ENCODE data around the gene MAFG.
A peak's percentile ranks its signal among the peaks of the same experiment; 100 is the strongest.

MAFG gene

DNA sequence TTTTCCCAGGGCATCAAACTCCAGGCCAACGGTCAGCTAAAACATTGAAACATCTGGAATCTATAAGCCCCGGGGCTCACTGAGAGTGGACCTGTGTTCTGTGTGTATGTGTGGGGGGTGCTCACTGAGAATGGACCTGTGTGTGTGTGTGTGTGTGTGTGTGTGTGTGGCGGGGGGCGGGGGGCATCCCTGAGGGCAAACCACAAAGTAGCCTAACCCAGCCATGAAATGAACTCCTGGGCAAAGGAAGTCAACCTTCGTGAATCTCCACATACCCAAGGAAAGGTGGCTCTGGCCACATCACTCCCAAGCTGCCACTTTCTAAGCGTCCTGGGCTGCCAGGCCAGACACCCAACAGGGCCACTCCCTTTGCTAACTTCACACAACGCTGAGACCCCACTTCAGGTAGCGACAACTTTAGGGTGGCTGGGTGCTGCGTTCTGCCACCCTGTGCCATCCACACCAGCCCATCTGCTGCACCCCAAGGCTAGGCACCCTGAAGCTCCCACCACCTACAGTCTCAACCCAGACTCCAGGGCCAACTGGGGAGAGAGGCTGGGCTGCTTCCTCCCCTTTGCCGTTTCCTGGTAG lies 1.6 kb downstream of the MAFG start (continued):
- TF ChIP-seq, protein P1, sequence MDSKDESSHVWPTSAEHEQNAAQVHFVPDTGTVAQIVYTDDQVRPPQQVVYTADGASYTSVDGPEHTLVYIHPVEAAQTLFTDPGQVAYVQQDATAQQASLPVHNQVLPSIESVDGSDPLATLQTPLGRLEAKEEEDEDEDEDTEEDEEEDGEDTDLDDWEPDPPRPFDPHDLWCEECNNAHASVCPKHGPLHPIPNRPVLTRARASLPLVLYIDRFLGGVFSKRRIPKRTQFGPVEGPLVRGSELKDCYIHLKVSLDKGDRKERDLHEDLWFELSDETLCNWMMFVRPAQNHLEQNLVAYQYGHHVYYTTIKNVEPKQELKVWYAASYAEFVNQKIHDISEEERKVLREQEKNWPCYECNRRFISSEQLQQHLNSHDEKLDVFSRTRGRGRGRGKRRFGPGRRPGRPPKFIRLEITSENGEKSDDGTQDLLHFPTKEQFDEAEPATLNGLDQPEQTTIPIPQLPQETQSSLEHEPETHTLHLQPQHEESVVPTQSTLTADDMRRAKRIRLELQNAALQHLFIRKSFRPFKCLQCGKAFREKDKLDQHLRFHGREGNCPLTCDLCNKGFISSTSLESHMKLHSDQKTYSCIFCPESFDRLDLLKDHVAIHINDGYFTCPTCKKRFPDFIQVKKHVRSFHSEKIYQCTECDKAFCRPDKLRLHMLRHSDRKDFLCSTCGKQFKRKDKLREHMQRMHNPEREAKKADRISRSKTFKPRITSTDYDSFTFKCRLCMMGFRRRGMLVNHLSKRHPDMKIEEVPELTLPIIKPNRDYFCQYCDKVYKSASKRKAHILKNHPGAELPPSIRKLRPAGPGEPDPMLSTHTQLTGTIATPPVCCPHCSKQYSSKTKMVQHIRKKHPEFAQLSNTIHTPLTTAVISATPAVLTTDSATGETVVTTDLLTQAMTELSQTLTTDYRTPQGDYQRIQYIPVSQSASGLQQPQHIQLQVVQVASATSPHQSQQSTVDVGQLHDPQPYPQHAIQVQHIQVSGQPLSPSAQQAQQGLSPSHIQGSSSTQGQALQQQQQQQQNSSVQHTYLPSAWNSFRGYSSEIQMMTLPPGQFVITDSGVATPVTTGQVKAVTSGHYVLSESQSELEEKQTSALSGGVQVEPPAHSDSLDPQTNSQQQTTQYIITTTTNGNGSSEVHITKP (tag by site-specific recombination; IDR thresholded peaks at IDR 0.05), result no peak
- TF ChIP-seq GFI1B (tag by site-specific recombination; IDR thresholded peaks at IDR 0.05) (no peak), ZNF654 (tag by site-specific recombination; IDR thresholded peaks at IDR 0.05; ENCODE audit: low read depth) (no peak), ZNF830 (tag by site-specific recombination; IDR thresholded peaks at IDR 0.05; ENCODE audit: low read depth) (no peak), ZNF626 (tag by site-specific recombination; IDR thresholded peaks at IDR 0.05) (no peak), HOXC10 (CRISPR knock-in tag; IDR thresholded peaks at IDR 0.05) (no peak), ZNF664 (tag by site-specific recombination; IDR thresholded peaks at IDR 0.05) (no peak), ZNF530 (tag by site-specific recombination; IDR thresholded peaks at IDR 0.05; ENCODE audit: low read depth) (no peak), ZNF37A (tag by site-specific recombination; IDR thresholded peaks at IDR 0.05) (no peak)
- TF ChIP-seq, protein P2, sequence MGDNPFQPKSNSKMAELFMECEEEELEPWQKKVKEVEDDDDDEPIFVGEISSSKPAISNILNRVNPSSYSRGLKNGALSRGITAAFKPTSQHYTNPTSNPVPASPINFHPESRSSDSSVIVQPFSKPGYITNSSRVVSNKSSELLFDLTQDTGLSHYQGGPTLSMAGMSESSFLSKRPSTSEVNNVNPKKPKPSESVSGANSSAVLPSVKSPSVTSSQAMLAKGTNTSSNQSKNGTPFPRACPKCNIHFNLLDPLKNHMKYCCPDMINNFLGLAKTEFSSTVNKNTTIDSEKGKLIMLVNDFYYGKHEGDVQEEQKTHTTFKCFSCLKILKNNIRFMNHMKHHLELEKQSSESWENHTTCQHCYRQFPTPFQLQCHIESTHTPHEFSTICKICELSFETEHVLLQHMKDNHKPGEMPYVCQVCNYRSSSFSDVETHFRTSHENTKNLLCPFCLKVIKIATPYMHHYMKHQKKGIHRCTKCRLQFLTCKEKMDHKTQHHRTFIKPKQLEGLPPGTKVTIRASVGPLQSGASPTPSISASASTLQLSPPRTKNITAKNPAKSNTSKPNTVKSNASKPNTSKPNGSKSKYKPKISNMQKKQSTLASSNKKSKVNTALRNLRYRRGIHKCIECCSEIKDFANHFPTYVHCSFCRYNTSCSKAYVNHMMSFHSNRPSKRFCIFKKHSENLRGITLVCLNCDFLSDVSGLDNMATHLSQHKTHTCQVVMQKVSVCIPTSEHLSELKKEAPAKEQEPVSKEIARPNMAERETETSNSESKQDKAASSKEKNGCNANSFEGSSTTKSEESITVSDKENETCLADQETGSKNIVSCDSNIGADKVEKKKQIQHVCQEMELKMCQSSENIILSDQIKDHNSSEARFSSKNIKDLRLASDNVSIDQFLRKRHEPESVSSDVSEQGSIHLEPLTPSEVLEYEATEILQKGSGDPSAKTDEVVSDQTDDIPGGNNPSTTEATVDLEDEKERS (tag by site-specific recombination; IDR thresholded peaks at IDR 0.05), result no peak
- TF ChIP-seq, protein P3, sequence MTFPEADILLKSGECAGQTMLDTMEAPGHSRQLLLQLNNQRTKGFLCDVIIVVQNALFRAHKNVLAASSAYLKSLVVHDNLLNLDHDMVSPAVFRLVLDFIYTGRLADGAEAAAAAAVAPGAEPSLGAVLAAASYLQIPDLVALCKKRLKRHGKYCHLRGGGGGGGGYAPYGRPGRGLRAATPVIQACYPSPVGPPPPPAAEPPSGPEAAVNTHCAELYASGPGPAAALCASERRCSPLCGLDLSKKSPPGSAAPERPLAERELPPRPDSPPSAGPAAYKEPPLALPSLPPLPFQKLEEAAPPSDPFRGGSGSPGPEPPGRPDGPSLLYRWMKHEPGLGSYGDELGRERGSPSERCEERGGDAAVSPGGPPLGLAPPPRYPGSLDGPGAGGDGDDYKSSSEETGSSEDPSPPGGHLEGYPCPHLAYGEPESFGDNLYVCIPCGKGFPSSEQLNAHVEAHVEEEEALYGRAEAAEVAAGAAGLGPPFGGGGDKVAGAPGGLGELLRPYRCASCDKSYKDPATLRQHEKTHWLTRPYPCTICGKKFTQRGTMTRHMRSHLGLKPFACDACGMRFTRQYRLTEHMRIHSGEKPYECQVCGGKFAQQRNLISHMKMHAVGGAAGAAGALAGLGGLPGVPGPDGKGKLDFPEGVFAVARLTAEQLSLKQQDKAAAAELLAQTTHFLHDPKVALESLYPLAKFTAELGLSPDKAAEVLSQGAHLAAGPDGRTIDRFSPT (tag by site-specific recombination; IDR thresholded peaks at IDR 0.05), result 0 out of 2 replicates have a peak, but pooled peaks have one; percentile 51
- TF ChIP-seq, protein P4, sequence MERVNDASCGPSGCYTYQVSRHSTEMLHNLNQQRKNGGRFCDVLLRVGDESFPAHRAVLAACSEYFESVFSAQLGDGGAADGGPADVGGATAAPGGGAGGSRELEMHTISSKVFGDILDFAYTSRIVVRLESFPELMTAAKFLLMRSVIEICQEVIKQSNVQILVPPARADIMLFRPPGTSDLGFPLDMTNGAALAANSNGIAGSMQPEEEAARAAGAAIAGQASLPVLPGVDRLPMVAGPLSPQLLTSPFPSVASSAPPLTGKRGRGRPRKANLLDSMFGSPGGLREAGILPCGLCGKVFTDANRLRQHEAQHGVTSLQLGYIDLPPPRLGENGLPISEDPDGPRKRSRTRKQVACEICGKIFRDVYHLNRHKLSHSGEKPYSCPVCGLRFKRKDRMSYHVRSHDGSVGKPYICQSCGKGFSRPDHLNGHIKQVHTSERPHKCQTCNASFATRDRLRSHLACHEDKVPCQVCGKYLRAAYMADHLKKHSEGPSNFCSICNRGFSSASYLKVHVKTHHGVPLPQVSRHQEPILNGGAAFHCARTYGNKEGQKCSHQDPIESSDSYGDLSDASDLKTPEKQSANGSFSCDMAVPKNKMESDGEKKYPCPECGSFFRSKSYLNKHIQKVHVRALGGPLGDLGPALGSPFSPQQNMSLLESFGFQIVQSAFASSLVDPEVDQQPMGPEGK (tag by site-specific recombination; IDR thresholded peaks at IDR 0.05), result no peak
- TF ChIP-seq, protein P5, sequence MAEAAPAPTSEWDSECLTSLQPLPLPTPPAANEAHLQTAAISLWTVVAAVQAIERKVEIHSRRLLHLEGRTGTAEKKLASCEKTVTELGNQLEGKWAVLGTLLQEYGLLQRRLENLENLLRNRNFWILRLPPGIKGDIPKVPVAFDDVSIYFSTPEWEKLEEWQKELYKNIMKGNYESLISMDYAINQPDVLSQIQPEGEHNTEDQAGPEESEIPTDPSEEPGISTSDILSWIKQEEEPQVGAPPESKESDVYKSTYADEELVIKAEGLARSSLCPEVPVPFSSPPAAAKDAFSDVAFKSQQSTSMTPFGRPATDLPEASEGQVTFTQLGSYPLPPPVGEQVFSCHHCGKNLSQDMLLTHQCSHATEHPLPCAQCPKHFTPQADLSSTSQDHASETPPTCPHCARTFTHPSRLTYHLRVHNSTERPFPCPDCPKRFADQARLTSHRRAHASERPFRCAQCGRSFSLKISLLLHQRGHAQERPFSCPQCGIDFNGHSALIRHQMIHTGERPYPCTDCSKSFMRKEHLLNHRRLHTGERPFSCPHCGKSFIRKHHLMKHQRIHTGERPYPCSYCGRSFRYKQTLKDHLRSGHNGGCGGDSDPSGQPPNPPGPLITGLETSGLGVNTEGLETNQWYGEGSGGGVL (tag by site-specific recombination; IDR thresholded peaks at IDR 0.05), result 0 out of 2 replicates have a peak, but pooled peaks have one; percentile 7
